Astrocyte of the cerebellum (primary cell): ENCODE data around the gene RNPS1.

ENCODE experiments used
- DNase-seq: peaks from one replicate; pipeline ENCODE4 v3.0.0-alpha.2; 2011; ENCODE audit warnings: low read depth
- H3K4me3 ChIP-seq: 2 replicates; pipeline ENCODE4 v1.5.1; 2011; ENCODE audit warnings: mild to moderate bottlenecking, low read depth, low read length, moderate library complexity
- CTCF ChIP-seq: IDR thresholded peaks from 2 replicates; pipeline ENCODE4 v1.5.1; 2012; ENCODE audit warnings: low read length, low read depth, moderate library complexity, mild to moderate bottlenecking; ENCODE audit errors: missing control alignments
- in situ Hi-C: cut with HindIII; loops from 2 replicates; pipeline ENCODE4 v1.10.0; 2017; ENCODE audit warnings: low sequenced_read_pairs

Gene RNPS1

GRCh38 chr16:2267913-2268666, at the start of gene RNPS1:
Gene RNPS1 (minus strand): TSS chr16:2268126. CDS start chr16:2264643, 3,483 bp downstream.
- TF ChIP-seq CTCF = no peak
- in situ Hi-C loops = no loop called here
- DNase-seq = peak; percentile 87
- H3K4me3 ChIP-seq = peak within 1 kb of the TSS; percentile 84

- no peak for TF ChIP-seq CTCF
- DNase-seq = no peak
- in situ Hi-C loops = no loop called here
- no peak overlapping the region for H3K4me3 ChIP-seq
Measured at GRCh38 chr16:2317231-2318020, 49.5 kb upstream of the RNPS1 start.

- in situ Hi-C loops = no loop called here
- no peak for DNase-seq
- TF ChIP-seq CTCF = no peak
- no peak overlapping the region for H3K4me3 ChIP-seq
Measured at GRCh38 chr16:2308089-2308962, 40.4 kb upstream of the RNPS1 start.

GRCh38 chr16:2299915-2300192, 31.9 kb upstream of the RNPS1 start:
- no peak overlapping the region for H3K4me3 ChIP-seq
- DNase-seq = no peak
- no peak for TF ChIP-seq CTCF
- in situ Hi-C loops = no loop called here

- DNase-seq = no peak
- TF ChIP-seq CTCF = no peak
- in situ Hi-C loops = no loop called here
- no peak overlapping the region for H3K4me3 ChIP-seq
Measured at GRCh38 chr16:2299121-2299914, 31.4 kb upstream of the RNPS1 start.

- no peak for TF ChIP-seq CTCF
- no peak overlapping the region for H3K4me3 ChIP-seq
- in situ Hi-C loops = no loop called here
Measured at GRCh38 chr16:2298621-2299020, 30.7 kb upstream of the RNPS1 start.

More at GRCh38 chr16:2298621-2299020, 30.7 kb upstream of the RNPS1 start:
- no peak for DNase-seq
